ENCODE data around the gene YPEL1. TPM values are rescaled to one million over a fixed set of nuclear protein-coding genes. Genes with fewer than 3 reads are reported as not detected.
A peak's percentile ranks its signal among the peaks of the same experiment; 100 is the strongest.
"Not testable (repeated sequence)": the region's sequence is repeated elsewhere in the genome, so short reads cannot be mapped to it uniquely, and the experiment has no call there.

YPEL1 gene
- total and polyA plus RNA-seq, 11 donors = 2.5 to 10.0 (median 7.3) TPM

- intact Hi-C loops (cut with DNase I) = no loop called here
- Histone ChIP-seq H3K36me3 (peaks cover 0 to 69% (median 56%) of the 10 kb centered on the region in 9 donors), H3K27me3 (no peaks in the 10 kb centered on the region), H3K4me3 (no peak overlapping the region), H3K4me1 (peaks cover 6 to 29% (median 25%) of the 10 kb centered on the region in 12 donors), H3K27ac (peak overlapping the region in 1 of 12 donors; percentile 13), H3K9me3 (no peaks in the 10 kb centered on the region)
- TF ChIP-seq POLR2A (IDR thresholded peaks at IDR 0.05) (no peak), CTCF (IDR thresholded peaks at IDR 0.05) (no peak)
- 79 to 86% (median 83%) methylated on average over 11 to 20 of the region's 20 CpGs for WGBS, 4 donors
- DNase-seq (no peak), ATAC-seq (no peak)
Measured at GRCh38 chr22:21694795-21695429, 40.7 kb downstream of the YPEL1 start.

GRCh38 chr22:21694394-21694793 is 41.2 kb downstream of the YPEL1 start:
- TF ChIP-seq POLR2A (IDR thresholded peaks at IDR 0.05) = no peak
- no peak for TF ChIP-seq CTCF (IDR thresholded peaks at IDR 0.05)
- H3K27ac ChIP-seq = no peak overlapping the region

GRCh38 chr22:21693999-21694341 is 41.6 kb downstream of the YPEL1 start:
- WGBS, 4 donors = 96 to 97% (median 97%) methylated on average over 13 of the region's 13 CpGs
- intact Hi-C loops (cut with DNase I) = no loop called here
- no peak overlapping the region for H3K4me3 ChIP-seq
- TF ChIP-seq POLR2A (IDR thresholded peaks at IDR 0.05) (no peak), CTCF (IDR thresholded peaks at IDR 0.05) (no peak)
- H3K27ac ChIP-seq = no peak overlapping the region
- DNase-seq (no peak), ATAC-seq (no peak)
- H3K27me3 ChIP-seq = no peaks in the 10 kb centered on the region
- H3K36me3 ChIP-seq = peaks cover 0 to 75% (median 64%) of the 10 kb centered on the region in 9 donors
- H3K9me3 ChIP-seq = no peaks in the 10 kb centered on the region
- peaks cover 2 to 21% (median 16%) of the 10 kb centered on the region in 12 donors for H3K4me1 ChIP-seq

More at GRCh38 chr22:21694394-21694793, 41.2 kb downstream of the YPEL1 start:
- no peaks in the 10 kb centered on the region for H3K27me3 ChIP-seq
- H3K9me3 ChIP-seq = no peaks in the 10 kb centered on the region
- WGBS, 4 donors = 87 to 90% (median 89%) methylated on average over 12 to 14 of the region's 14 CpGs
- no peak overlapping the region for H3K4me3 ChIP-seq
- no peak for DNase-seq
- ATAC-seq = no peak
- H3K36me3 ChIP-seq = peaks cover 0 to 71% (median 62%) of the 10 kb centered on the region in 9 donors
- peaks cover 6 to 25% (median 21%) of the 10 kb centered on the region in 12 donors for H3K4me1 ChIP-seq
- intact Hi-C loops (cut with DNase I) = no loop called here

- no peak for ATAC-seq
- no peak overlapping the region for H3K4me3 ChIP-seq
- WGBS, 4 donors = 87 to 94% (median 91%) methylated on average over 14 of the region's 14 CpGs
- intact Hi-C loops (cut with DNase I) = no loop called here
- H3K27ac ChIP-seq = no peak overlapping the region
- no peak for DNase-seq
- peaks cover 0 to 80% (median 68%) of the 10 kb centered on the region in 9 donors for H3K36me3 ChIP-seq
- H3K9me3 ChIP-seq = no peaks in the 10 kb centered on the region
- H3K27me3 ChIP-seq = no peaks in the 10 kb centered on the region
- H3K4me1 ChIP-seq = peaks cover 0 to 16% (median 11%) of the 10 kb centered on the region in 12 donors
- TF ChIP-seq POLR2A (IDR thresholded peaks at IDR 0.05) (no peak), CTCF (IDR thresholded peaks at IDR 0.05) (no peak)
Measured at GRCh38 chr22:21693333-21693998, 42.1 kb downstream of the YPEL1 start.

- H3K9me3 ChIP-seq; H3K27ac ChIP-seq; DNase-seq; intact Hi-C loops (cut with DNase I); H3K27me3 ChIP-seq; ATAC-seq; H3K4me3 ChIP-seq; H3K4me1 ChIP-seq: not testable (repeated sequence)
- H3K36me3 ChIP-seq = peaks cover 0 to 87% (median 74%) of the 10 kb centered on the region in 9 donors
- 94 to 95% (median 95%) methylated on average over 9 of the region's 9 CpGs for WGBS, 4 donors
Measured at GRCh38 chr22:21692856-21693255, 42.7 kb downstream of the YPEL1 start.

Measured in heart left ventricle (tissue), 16 donors.